Trophoblast cell (in vitro differentiated cells and primary cell): ENCODE measurements around the gene ARHGAP11A.
"Not testable (repeated sequence)": the region's sequence is repeated elsewhere in the genome, so short reads cannot be mapped to it uniquely, and the experiment has no call there.

Experiments used
- DNase-seq, 2 donors: peaks; one replicate each; pipeline ENCODE4 v3.0.0-alpha.2; 2016
- H2AFZ ChIP-seq: 2 replicates; pipeline ENCODE4 v1.6.1; 2013; ENCODE audit warnings: low read length, moderate library complexity, mild to moderate bottlenecking; ENCODE audit not compliant: insufficient read depth, poor library complexity
- H2AK5ac ChIP-seq: 2 replicates; pipeline ENCODE4 v1.6.1; 2013; ENCODE audit warnings: mild to moderate bottlenecking, low read length
- H2BK120ac ChIP-seq: 2 replicates; pipeline ENCODE4 v1.6.1; 2013; ENCODE audit warnings: low read length, mild to moderate bottlenecking, moderate library complexity; ENCODE audit not compliant: insufficient read depth, poor library complexity
- H2BK12ac ChIP-seq: 2 replicates; pipeline ENCODE4 v1.6.1; 2013; ENCODE audit warnings: mild to moderate bottlenecking, low read length, moderate library complexity
- H2BK5ac ChIP-seq: 2 replicates; pipeline ENCODE4 v1.6.1; 2013; ENCODE audit warnings: low read length, low read depth, moderate library complexity, mild to moderate bottlenecking; ENCODE audit not compliant: poor library complexity
- H3K14ac ChIP-seq: 2 replicates; pipeline ENCODE4 v1.6.1; 2013; ENCODE audit warnings: mild to moderate bottlenecking, low read length
- H3K18ac ChIP-seq: 2 replicates; pipeline ENCODE4 v1.6.1; 2013; ENCODE audit warnings: mild to moderate bottlenecking, low read length
- H3K23ac ChIP-seq: 2 replicates; pipeline ENCODE4 v1.6.1; 2013; ENCODE audit warnings: low read length
- H3K27ac ChIP-seq: 2 replicates; pipeline ENCODE4 v1.5.1; 2013; ENCODE audit warnings: low read depth, mild to moderate bottlenecking, inconsistent platforms, low read length, moderate library complexity
- H3K27me3 ChIP-seq: 2 replicates; pipeline ENCODE4 v1.6.1; 2013; ENCODE audit warnings: inconsistent platforms, mild to moderate bottlenecking, low read length, moderate library complexity; ENCODE audit not compliant: insufficient read depth
- H3K36me3 ChIP-seq, 2 experiments: 1 replicate in 1 of 2; 2 replicates in 1 of 2; pipeline ENCODE4 v1.6.1; 2013; ENCODE audit warnings: low read length in 2 of 2, mild to moderate bottlenecking in 2 of 2, moderate library complexity in 1 of 2; ENCODE audit not compliant: insufficient read depth in 2 of 2, control insufficient read depth in 1 of 2
- H3K4ac ChIP-seq: 2 replicates; pipeline ENCODE4 v1.6.1; 2013; ENCODE audit warnings: low read depth, mild to moderate bottlenecking, low read length, moderate library complexity
- H3K4me1 ChIP-seq, 2 experiments: 1 replicate in 1 of 2; 2 replicates in 1 of 2; pipeline ENCODE4 v1.6.1; 2013; ENCODE audit warnings: low read length in 2 of 2, mild to moderate bottlenecking in 2 of 2, moderate library complexity in 1 of 2; ENCODE audit not compliant: insufficient read depth in 2 of 2, control insufficient read depth in 1 of 2
- H3K4me2 ChIP-seq: 2 replicates; pipeline ENCODE4 v1.6.1; 2013; ENCODE audit warnings: inconsistent platforms, mild to moderate bottlenecking, low read length, moderate library complexity
- H3K4me3 ChIP-seq: 2 replicates; pipeline ENCODE4 v1.5.1; 2013; ENCODE audit warnings: mild to moderate bottlenecking, low read depth, low read length, inconsistent platforms
- H3K79me1 ChIP-seq: one replicate; pipeline ENCODE4 v1.6.1; 2013; ENCODE audit warnings: low read length
- H3K79me2 ChIP-seq: 2 replicates; pipeline ENCODE4 v1.6.1; 2013; ENCODE audit warnings: low read length, mild to moderate bottlenecking; ENCODE audit not compliant: control insufficient read depth, insufficient read depth, poor library complexity
- H3K9ac ChIP-seq: 2 replicates; pipeline ENCODE4 v1.6.1; 2013; ENCODE audit warnings: mild to moderate bottlenecking, low read length
- H3K9me3 ChIP-seq: 2 replicates; pipeline ENCODE4 v1.6.1; 2013; ENCODE audit warnings: low read depth, mild to moderate bottlenecking, control low read depth, inconsistent platforms, low read length; ENCODE audit not compliant: insufficient read depth
- H4K12ac ChIP-seq: 2 replicates; pipeline ENCODE4 v1.6.1; 2013; ENCODE audit warnings: low read depth, mild to moderate bottlenecking, low read length, moderate library complexity
- H4K8ac ChIP-seq: 2 replicates; pipeline ENCODE4 v1.6.1; 2013; ENCODE audit warnings: low read depth, mild to moderate bottlenecking, low read length, moderate library complexity
- H4K91ac ChIP-seq: one replicate; pipeline ENCODE4 v1.6.1; 2013; ENCODE audit warnings: low read depth, mild to moderate bottlenecking, low read length, moderate library complexity
- WGBS: extraction: QIAGEN DNeasy Blood & Tissue Kit; methylation state at CpG from one replicate; pipeline ENCODE4 v1.1.7; 2013; ENCODE audit warnings: missing lambda C conversion rate; ENCODE audit not compliant: insufficient read length, insufficient coverage; ENCODE audit errors: extremely low coverage; 5-methylcytosine and 5-hydroxymethylcytosine counted together

Gene ARHGAP11A

DNA sequence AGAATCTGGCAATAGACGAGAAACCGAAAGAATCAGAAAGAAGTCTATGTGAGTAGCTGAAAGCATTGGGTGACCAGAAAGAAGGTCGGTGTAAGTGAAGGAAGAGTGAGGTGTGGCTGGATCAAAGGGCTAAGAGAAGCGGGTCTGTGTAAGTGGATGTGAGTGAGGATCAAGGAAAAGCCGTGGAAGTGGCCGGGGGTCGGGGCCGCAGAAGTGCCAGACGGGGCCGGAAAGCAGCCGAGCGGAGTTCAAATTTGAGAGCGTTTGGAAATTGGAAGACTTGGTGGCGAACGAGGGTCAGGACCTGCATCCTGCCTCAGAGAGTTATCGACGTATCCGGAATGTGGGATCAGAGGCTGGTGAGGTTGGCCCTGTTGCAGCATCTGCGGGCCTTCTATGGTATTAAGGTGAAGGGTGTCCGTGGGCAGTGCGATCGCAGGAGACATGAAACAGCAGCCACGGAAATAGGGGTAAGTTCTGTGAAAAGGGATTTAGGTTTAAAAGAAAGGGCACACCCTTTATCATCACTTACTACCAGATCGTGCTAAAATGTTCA, 645 bp downstream of the ARHGAP11A start:
- H2BK120ac ChIP-seq, H3K4me1 ChIP-seq, H3K79me2 ChIP-seq, H3K36me3 ChIP-seq, H2AK5ac ChIP-seq, H2BK5ac ChIP-seq, H3K79me1 ChIP-seq, H3K27me3 ChIP-seq, H3K14ac ChIP-seq, H2BK12ac ChIP-seq, H3K27ac ChIP-seq, H4K12ac ChIP-seq, H3K9me3 ChIP-seq, H3K23ac ChIP-seq, H3K9ac ChIP-seq: not testable (repeated sequence)
- H3K4ac ChIP-seq = peak overlapping the region; percentile 47
- H4K91ac ChIP-seq = peak overlapping the region; percentile 70
- peak overlapping the region; percentile 29 for H4K8ac ChIP-seq
- peak overlapping the region; percentile 35 for H3K18ac ChIP-seq
- peak overlapping the region; percentile 69 for H3K4me2 ChIP-seq
- peak overlapping the region; percentile 59 for H2AFZ ChIP-seq
- DNase-seq = peak; percentile 18 to 46
- WGBS = no CpG with 5 or more reads among the region's 24 CpGs
- peak overlapping the region; percentile 70 for H3K4me3 ChIP-seq

DNA sequence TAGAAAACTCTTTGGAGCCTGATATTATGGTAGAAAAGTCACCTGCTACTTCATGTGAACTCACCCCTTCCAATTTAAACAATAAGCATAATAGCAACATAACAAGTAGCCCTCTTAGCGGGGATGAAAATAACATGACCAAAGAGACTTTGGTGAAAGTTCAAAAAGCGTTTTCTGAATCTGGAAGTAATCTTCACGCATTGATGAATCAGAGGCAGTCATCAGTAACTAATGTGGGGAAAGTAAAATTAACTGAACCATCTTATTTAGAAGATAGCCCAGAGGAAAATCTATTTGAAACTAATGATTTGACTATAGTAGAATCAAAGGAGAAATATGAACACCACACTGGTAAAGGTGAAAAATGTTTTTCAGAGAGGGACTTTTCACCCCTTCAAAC, 21.1 kb downstream of the ARHGAP11A start:
- Histone ChIP-seq H4K8ac (no peak overlapping the region), H2AK5ac (no peak overlapping the region), H3K79me2 (no peaks in the 10 kb centered on the region), H4K91ac (no peak overlapping the region), H2BK12ac (no peak overlapping the region), H3K9ac (no peak overlapping the region), H2BK120ac (no peak overlapping the region), H3K4me2 (no peak overlapping the region), H3K36me3 (peaks cover 7 to 13% of the 10 kb centered on the region in 2 experiments), H3K27ac (no peak overlapping the region), H4K12ac (no peak overlapping the region), H3K23ac (no peak overlapping the region), H2AFZ (no peak overlapping the region), H3K14ac (no peak overlapping the region), H3K4ac (no peak overlapping the region), H3K27me3 (no peaks in the 10 kb centered on the region), H3K4me1 (no peaks in the 10 kb centered on the region), H3K9me3 (no peaks in the 10 kb centered on the region), H2BK5ac (no peak overlapping the region), H3K18ac (no peak overlapping the region), H3K79me1 (no peaks in the 10 kb centered on the region), H3K4me3 (no peak overlapping the region)
- no peak for DNase-seq
- WGBS = no CpG with 5 or more reads among the region's 3 CpGs

DNA sequence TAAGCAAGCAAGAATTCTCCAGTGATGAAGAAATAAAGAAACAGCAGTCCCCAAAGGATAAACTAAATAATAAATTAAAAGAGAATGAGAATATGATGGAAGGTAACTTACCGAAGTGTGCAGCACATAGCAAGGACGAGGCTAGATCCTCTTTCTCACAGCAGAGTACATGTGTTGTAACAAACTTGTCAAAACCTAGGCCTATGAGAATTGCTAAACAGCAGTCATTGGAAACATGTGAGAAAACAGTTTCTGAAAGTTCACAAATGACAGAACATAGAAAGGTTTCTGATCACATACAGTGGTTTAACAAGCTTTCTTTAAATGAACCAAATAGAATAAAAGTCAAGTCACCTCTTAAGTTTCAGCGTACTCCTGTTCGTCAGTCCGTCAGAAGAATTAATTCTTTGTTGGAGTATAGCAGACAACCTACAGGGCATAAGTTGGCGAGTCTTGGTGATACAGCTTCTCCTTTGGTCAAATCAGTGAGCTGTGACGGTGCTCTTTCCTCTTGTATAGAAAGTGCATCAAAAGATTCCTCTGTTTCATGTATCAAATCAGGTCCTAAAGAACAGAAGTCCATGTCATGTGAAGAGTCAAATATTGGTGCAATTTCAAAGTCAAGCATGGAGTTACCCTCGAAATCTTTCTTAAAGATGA, 21.7 kb downstream of the ARHGAP11A start:
- Histone ChIP-seq H3K79me2 (no peaks in the 10 kb centered on the region), H2BK12ac (no peak overlapping the region), H2AK5ac (no peak overlapping the region), H4K12ac (no peak overlapping the region), H2BK5ac (no peak overlapping the region), H3K9me3 (no peaks in the 10 kb centered on the region), H2AFZ (no peak overlapping the region), H3K36me3 (peaks cover 7 to 13% of the 10 kb centered on the region in 2 experiments), H3K27me3 (no peaks in the 10 kb centered on the region), H3K14ac (no peak overlapping the region), H4K8ac (no peak overlapping the region), H3K23ac (no peak overlapping the region), H3K4ac (no peak overlapping the region), H3K79me1 (no peaks in the 10 kb centered on the region), H2BK120ac (no peak overlapping the region), H4K91ac (no peak overlapping the region), H3K4me3 (no peak overlapping the region), H3K4me2 (no peak overlapping the region), H3K9ac (no peak overlapping the region), H3K27ac (no peak overlapping the region), H3K18ac (no peak overlapping the region), H3K4me1 (no peaks in the 10 kb centered on the region)
- no peak for DNase-seq
- no CpG with 5 or more reads among the region's 8 CpGs for WGBS

DNA sequence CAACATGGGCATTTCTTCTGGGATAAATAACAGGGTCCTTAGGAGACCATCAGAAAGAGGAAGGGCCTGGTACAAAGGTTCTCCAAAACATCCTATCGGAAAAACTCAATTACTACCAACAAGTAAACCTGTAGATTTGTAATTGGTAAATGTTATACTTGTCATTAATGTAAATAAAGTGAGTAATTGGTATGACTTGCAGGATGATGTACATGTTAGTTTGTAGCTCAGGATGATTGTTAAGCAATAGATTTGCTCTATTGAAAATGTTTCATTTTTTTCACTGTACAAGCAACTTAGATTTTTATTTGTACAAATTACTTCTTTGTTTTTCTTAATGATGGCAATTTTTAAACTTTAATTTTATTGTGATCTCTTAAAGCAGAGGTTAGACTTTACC, 22.4 kb downstream of the ARHGAP11A start:
- Histone ChIP-seq H2BK120ac (no peak overlapping the region), H4K8ac (no peak overlapping the region), H2BK5ac (no peak overlapping the region), H3K14ac (no peak overlapping the region), H3K27ac (no peak overlapping the region), H3K23ac (no peak overlapping the region), H3K9me3 (no peaks in the 10 kb centered on the region), H2AFZ (no peak overlapping the region), H3K4ac (no peak overlapping the region), H3K4me1 (no peaks in the 10 kb centered on the region), H3K36me3 (peaks cover 7 to 13% of the 10 kb centered on the region in 2 experiments), H2AK5ac (no peak overlapping the region), H4K91ac (no peak overlapping the region), H3K79me1 (no peaks in the 10 kb centered on the region), H3K27me3 (no peaks in the 10 kb centered on the region), H4K12ac (no peak overlapping the region), H3K18ac (no peak overlapping the region), H3K79me2 (no peaks in the 10 kb centered on the region), H3K9ac (no peak overlapping the region), H3K4me3 (no peak overlapping the region), H2BK12ac (no peak overlapping the region), H3K4me2 (no peak overlapping the region)
- WGBS = no CpG with 5 or more reads among the region's 1 CpG
- no peak for DNase-seq
